Measurements from ENCODE around the gene NFIB. TPM values are rescaled to one million over a fixed set of nuclear protein-coding genes. Genes with fewer than 3 reads are reported as not detected.

NFIB gene
- total RNA-seq, 1 experiment from 2014 or later, result 35.1 TPM

GRCh38 chr9:14190240-14190639 lies 123.7 kb downstream of the NFIB start:
- Histone ChIP-seq H3K9me3 (ENCODE audit: insufficient read depth, low read depth) (no peaks in the 10 kb centered on the region), H3K27me3 (ENCODE audit: insufficient read depth, low read depth) (no peaks in the 10 kb centered on the region), H3K79me2 (ENCODE audit: low read depth) (peaks cover 26% of the 10 kb centered on the region), H3K27ac (no peak overlapping the region), H3K4me2 (no peak overlapping the region), H3K9me2 (ENCODE audit: insufficient read depth) (no peaks in the 10 kb centered on the region), H4K20me1 (ENCODE audit: insufficient read depth) (no peaks in the 10 kb centered on the region), H2AFZ (no peak overlapping the region), H3F3A (ENCODE audit: insufficient read depth, low read depth) (no peaks in the 10 kb centered on the region), H3K4me1 (replicated peaks; ENCODE audit: insufficient read depth) (peaks cover 9% of the 10 kb centered on the region; the same call in 1 of the 2 replicates), H3K4me3 (no peak overlapping the region), H3K36me3 (ENCODE audit: low read depth) (no peaks in the 10 kb centered on the region)
- ChIA-PET POLR2A (ENCODE audit: unreplicated experiment) (no interaction called here), CTCF (no interaction called here)
- BruUV-seq (replicated peaks), result no TSS peak
- no peak for DNase-seq
- intact Hi-C loops (cut with micrococcal nuclease; ENCODE audit: unreplicated experiment), result no loop called here
- TF ChIP-seq CTCF (conservative IDR thresholded peaks at IDR 0.05), result no peak
- TF ChIP-seq EZH2 (IDR thresholded peaks at IDR 0.05; ENCODE audit: low read depth), result no peak

GRCh38 chr9:14189578-14189977 lies 124.4 kb downstream of the NFIB start:
- Histone ChIP-seq H3F3A (ENCODE audit: insufficient read depth, low read depth) (no peaks in the 10 kb centered on the region), H3K4me3 (no peak overlapping the region), H3K9me2 (ENCODE audit: insufficient read depth) (no peaks in the 10 kb centered on the region), H3K4me1 (replicated peaks; ENCODE audit: insufficient read depth) (peaks cover 9% of the 10 kb centered on the region; the same call in 1 of the 2 replicates), H4K20me1 (ENCODE audit: insufficient read depth) (no peaks in the 10 kb centered on the region), H2AFZ (no peak overlapping the region), H3K9me3 (ENCODE audit: insufficient read depth, low read depth) (no peaks in the 10 kb centered on the region), H3K27ac (no peak overlapping the region), H3K4me2 (no peak overlapping the region), H3K79me2 (ENCODE audit: low read depth) (peaks cover 26% of the 10 kb centered on the region), H3K36me3 (ENCODE audit: low read depth) (no peaks in the 10 kb centered on the region), H3K27me3 (ENCODE audit: insufficient read depth, low read depth) (no peaks in the 10 kb centered on the region)
- no peak for TF ChIP-seq CTCF (conservative IDR thresholded peaks at IDR 0.05)
- TF ChIP-seq EZH2 (IDR thresholded peaks at IDR 0.05; ENCODE audit: low read depth), result no peak
- DNase-seq, result no peak
- ChIA-PET POLR2A (ENCODE audit: unreplicated experiment) (no interaction called here), CTCF (no interaction called here)
- BruUV-seq (replicated peaks), result no TSS peak
- intact Hi-C loops (cut with micrococcal nuclease; ENCODE audit: unreplicated experiment), result no loop called here

- TF ChIP-seq CTCF (conservative IDR thresholded peaks at IDR 0.05), result no peak
- TF ChIP-seq EZH2 (IDR thresholded peaks at IDR 0.05; ENCODE audit: low read depth), result no peak
- Histone ChIP-seq H3K27ac (no peak overlapping the region), H3K4me3 (no peak overlapping the region), H3F3A (ENCODE audit: insufficient read depth, low read depth) (no peaks in the 10 kb centered on the region), H3K4me2 (no peak overlapping the region), H4K20me1 (ENCODE audit: insufficient read depth) (no peaks in the 10 kb centered on the region), H3K27me3 (ENCODE audit: insufficient read depth, low read depth) (no peaks in the 10 kb centered on the region), H2AFZ (no peak overlapping the region), H3K9me3 (ENCODE audit: insufficient read depth, low read depth) (no peaks in the 10 kb centered on the region), H3K9me2 (ENCODE audit: insufficient read depth) (no peaks in the 10 kb centered on the region), H3K4me1 (replicated peaks; ENCODE audit: insufficient read depth) (peaks cover 9% of the 10 kb centered on the region; the same call in 1 of the 2 replicates), H3K36me3 (ENCODE audit: low read depth) (no peaks in the 10 kb centered on the region), H3K79me2 (ENCODE audit: low read depth) (peaks cover 26% of the 10 kb centered on the region)
- DNase-seq, result no peak
- intact Hi-C loops (cut with micrococcal nuclease; ENCODE audit: unreplicated experiment), result no loop called here
- no TSS peak for BruUV-seq (replicated peaks)
- ChIA-PET CTCF (no interaction called here), POLR2A (ENCODE audit: unreplicated experiment) (no interaction called here)
Observed at GRCh38 chr9:14189146-14189545, 124.8 kb downstream of the NFIB start.

Data from PC-9 (cell line).